Measurements from ENCODE around the gene SSR4. TPM values are rescaled to one million over a fixed set of nuclear protein-coding genes. Genes with fewer than 3 reads are reported as not detected.

The SSR4 gene
- total and polyA plus RNA-seq, 2 donors (not counting 1 experiment from before 2014, with no cell fraction given) = 134 to 297 TPM

GRCh38 chrX:153764786-153765137, 29.7 kb upstream of the SSR4 start:
- no peak overlapping the region for H3K4me3 Mint-ChIP-seq
- WGBS (ENCODE audit: insufficient coverage) = 100% methylated on average over 2 of the region's 7 CpGs
- Histone ChIP-seq H3K36me3 (replicated peaks in 1 of 2; ENCODE audit: control extremely low read depth in 1 of 2, control insufficient read depth in 1 of 2, extremely low read depth in 1 of 2, insufficient read depth in 2 of 2, low read length in 1 of 2) (no peaks in the 10 kb centered on the region), H3K79me2 (ENCODE audit: control insufficient read depth, insufficient read depth, low read length) (no peaks in the 10 kb centered on the region), H3K27me3 (replicated peaks in 1 of 4; ENCODE audit: control extremely low read depth in 1 of 4, control insufficient read depth in 3 of 4, insufficient read depth in 4 of 4, low read length in 3 of 4) (no peaks in the 10 kb centered on the region), H3K9me3 (ENCODE audit: control extremely low read depth in 1 of 3, control insufficient read depth in 2 of 3, insufficient read depth in 1 of 3, low read length in 2 of 3) (no peaks in the 10 kb centered on the region), H3K4me3 (ENCODE audit: control extremely low read depth in 1 of 5, extremely low read depth in 1 of 5, insufficient read depth in 1 of 5, low read depth in 2 of 5, low read length in 4 of 5) (no peak overlapping the region), H3K9ac (ENCODE audit: low read length) (no peak overlapping the region), H3K4me1 (ENCODE audit: control insufficient read depth in 2 of 2, insufficient read depth in 2 of 2, low read length in 2 of 2) (peaks cover 0 to 18% of the 10 kb centered on the region in 2 donors), H3K4me2 (replicated peaks; ENCODE audit: low read depth, low read length, poor library complexity, severe bottlenecking) (no peak overlapping the region), H4K20me1 (ENCODE audit: control insufficient read depth, insufficient read depth, low read length, poor library complexity, severe bottlenecking) (no peaks in the 10 kb centered on the region), H3K27ac (ENCODE audit: low read length in 2 of 2) (no peak overlapping the region), H2AFZ (ENCODE audit: insufficient read depth, low read depth, low read length, poor library complexity, severe bottlenecking) (no peak overlapping the region)
- ChIA-PET CTCF (interaction anchor here (2.0 to 3.9 kb wide), 3 partner anchors 182 to 188 kb away, joined by 10 to 35 read pairs (median 10); no protein-coding TSS in a partner anchor), POLR2A (no interaction called here)
- no peaks in the 10 kb centered on the region for H3K9me3 Mint-ChIP-seq (ENCODE audit: insufficient read depth)
- no peak for TF ChIP-seq CTCF (IDR thresholded peaks at IDR 0.05)
- TF ChIP-seq EZH2 (IDR thresholded peaks at IDR 0.05; ENCODE audit: borderline replicate concordance, insufficient read depth, low read depth, low read length, poor library complexity, severe bottlenecking) = no peak
- no peak overlapping the region for H3K27ac Mint-ChIP-seq
- intact Hi-C loops (cut with micrococcal nuclease) = no loop called here
- H3K27me3 Mint-ChIP-seq = no peaks in the 10 kb centered on the region
- H3K4me1 Mint-ChIP-seq = peaks cover 14% of the 10 kb centered on the region
- DNase-seq = no peak
- ATAC-seq (ENCODE audit: low read depth) = no peak

- Histone ChIP-seq H2AFZ (ENCODE audit: insufficient read depth, low read depth, low read length, poor library complexity, severe bottlenecking) (no peak overlapping the region), H3K27me3 (replicated peaks in 1 of 4; ENCODE audit: control extremely low read depth in 1 of 4, control insufficient read depth in 3 of 4, insufficient read depth in 4 of 4, low read length in 3 of 4) (no peaks in the 10 kb centered on the region), H3K36me3 (replicated peaks in 1 of 2; ENCODE audit: control extremely low read depth in 1 of 2, control insufficient read depth in 1 of 2, extremely low read depth in 1 of 2, insufficient read depth in 2 of 2, low read length in 1 of 2) (no peaks in the 10 kb centered on the region), H4K20me1 (ENCODE audit: control insufficient read depth, insufficient read depth, low read length, poor library complexity, severe bottlenecking) (no peaks in the 10 kb centered on the region), H3K9me3 (ENCODE audit: control extremely low read depth in 1 of 3, control insufficient read depth in 2 of 3, insufficient read depth in 1 of 3, low read length in 2 of 3) (no peaks in the 10 kb centered on the region), H3K9ac (ENCODE audit: low read length) (no peak overlapping the region), H3K4me1 (ENCODE audit: control insufficient read depth in 2 of 2, insufficient read depth in 2 of 2, low read length in 2 of 2) (peaks cover 0 to 18% of the 10 kb centered on the region in 2 donors), H3K4me3 (ENCODE audit: control extremely low read depth in 1 of 5, extremely low read depth in 1 of 5, insufficient read depth in 1 of 5, low read depth in 2 of 5, low read length in 4 of 5) (no peak overlapping the region), H3K4me2 (replicated peaks; ENCODE audit: low read depth, low read length, poor library complexity, severe bottlenecking) (no peak overlapping the region), H3K27ac (ENCODE audit: low read length in 2 of 2) (no peak overlapping the region), H3K79me2 (ENCODE audit: control insufficient read depth, insufficient read depth, low read length) (no peaks in the 10 kb centered on the region)
- no peak overlapping the region for H3K27ac Mint-ChIP-seq
- no peak for TF ChIP-seq EZH2 (IDR thresholded peaks at IDR 0.05; ENCODE audit: borderline replicate concordance, insufficient read depth, low read depth, low read length, poor library complexity, severe bottlenecking)
- no peak for TF ChIP-seq CTCF (IDR thresholded peaks at IDR 0.05)
- DNase-seq = no peak
- 67% methylated on average over 9 of the region's 27 CpGs for WGBS (ENCODE audit: insufficient coverage)
- POLR2A ChIA-PET = interaction anchor here (0.7 kb wide), 1 partner anchor 182 kb away, joined by 4 read pairs; no protein-coding TSS in a partner anchor
- H3K27me3 Mint-ChIP-seq = no peaks in the 10 kb centered on the region
- H3K9me3 Mint-ChIP-seq (ENCODE audit: insufficient read depth) = no peaks in the 10 kb centered on the region
- no peak overlapping the region for H3K4me3 Mint-ChIP-seq
- peaks cover 14% of the 10 kb centered on the region for H3K4me1 Mint-ChIP-seq
- intact Hi-C loops (cut with micrococcal nuclease) = no loop called here
- ATAC-seq (ENCODE audit: low read depth) = no peak
- CTCF ChIA-PET = interaction anchor here (2.6 kb wide), 1 partner anchor 182 kb away, joined by 10 read pairs; no protein-coding TSS in a partner anchor
Measured at GRCh38 chrX:153765138-153766079, 29.1 kb upstream of the SSR4 start.

Data from B cell (primary cell).